NCI-H2171 treated with DMSO at 0.1 percent for 48 hours (cell line): ENCODE data around the gene MRPL57.
"Not testable (repeated sequence)": the region's sequence is repeated elsewhere in the genome, so short reads cannot be mapped to it uniquely, and the experiment has no call there.

Experiments used
- DNase-seq: peaks from one replicate; lab custom pipeline; 2025; lab: John Stamatoyannopoulos, UW

MRPL57 gene

GRCh38 chr13:21197606-21198225 lies 21.3 kb downstream of the MRPL57 start:
- not testable (repeated sequence) for DNase-seq

GRCh38 chr13:21198391-21198790 lies 21.9 kb downstream of the MRPL57 start:
- DNase-seq = not testable (repeated sequence)

GRCh38 chr13:21201456-21202190 lies 25.2 kb downstream of the MRPL57 start:
- DNase-seq = not testable (repeated sequence)

- DNase-seq = no peak
These were observed 26.5 kb downstream of the MRPL57 start for GRCh38 chr13:21202767-21203531.

- no peak for DNase-seq
These were observed 32.2 kb downstream of the MRPL57 start for GRCh38 chr13:21208652-21209154.

GRCh38 chr13:21212138-21212775 lies 35.8 kb downstream of the MRPL57 start:
- DNase-seq = no peak

GRCh38 chr13:21215419-21215818 lies 39.0 kb downstream of the MRPL57 start:
- not testable (repeated sequence) for DNase-seq

GRCh38 chr13:21216332-21216731 lies 39.9 kb downstream of the MRPL57 start:
- no peak for DNase-seq

- no peak for DNase-seq
These were observed 42.0 kb downstream of the MRPL57 start for GRCh38 chr13:21218351-21219035.

- no peak for DNase-seq
These were observed 42.6 kb downstream of the MRPL57 start for GRCh38 chr13:21219036-21219381.

GRCh38 chr13:21219716-21220115 lies 43.3 kb downstream of the MRPL57 start:
- DNase-seq = not testable (repeated sequence)

- no peak for DNase-seq
These were observed 44.8 kb downstream of the MRPL57 start for GRCh38 chr13:21221268-21221667.

GRCh38 chr13:21225082-21225481 lies 48.6 kb downstream of the MRPL57 start:
- no peak for DNase-seq

- no peak for DNase-seq
These were observed 49.6 kb downstream of the MRPL57 start for GRCh38 chr13:21225841-21226581.

- no peak for DNase-seq
These were observed 51.5 kb downstream of the MRPL57 start for GRCh38 chr13:21227917-21228316.
